MM.1S (cell line): ENCODE measurements around the gene DYRK4.

ENCODE experiments used
- EZH2 ChIP-seq: fragments of 300-600 bp; sonication (generic); optimal IDR thresholded peaks from 2 replicates; pipeline ENCODE3; 2017; ENCODE audit warnings: low read depth, mild to moderate bottlenecking, antibody characterized with exemption, low read length, mixed read lengths
- EZH2phosphoT487 ChIP-seq: fragments of 300-600 bp; sonication (generic); IDR thresholded peaks from 2 replicates; pipeline ENCODE4 v1.6.1; 2018; ENCODE audit warnings: antibody characterized with exemption, low read length
- TF ChIP-seq, protein P1 (sequence below): fragments of 300-600 bp; sonication (generic); IDR thresholded peaks from 2 replicates; pipeline ENCODE4 v1.5.1; 2016; ENCODE audit warnings: antibody characterized with exemption, low read length, mixed read lengths

DNA sequence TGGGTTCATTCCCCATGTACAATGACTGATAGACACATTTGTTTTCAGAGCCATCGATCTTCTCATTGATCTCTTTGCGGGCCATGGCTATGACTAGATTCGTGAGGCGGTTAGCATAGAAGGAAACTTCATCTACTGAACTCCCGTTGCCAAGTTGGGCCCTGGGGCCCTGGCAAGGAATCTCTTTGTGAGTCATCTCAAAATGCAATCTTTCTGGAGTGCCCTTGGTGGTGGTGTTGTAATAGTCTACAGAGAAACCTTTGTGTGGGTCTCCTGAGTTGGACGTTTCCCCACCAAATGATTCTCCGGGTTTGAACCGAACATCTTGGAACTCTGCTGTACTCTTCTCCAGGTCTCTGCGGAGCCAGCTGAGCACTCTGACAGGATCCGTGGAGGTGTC is 66.4 kb downstream of the DYRK4 start:
- TF ChIP-seq, protein P1, sequence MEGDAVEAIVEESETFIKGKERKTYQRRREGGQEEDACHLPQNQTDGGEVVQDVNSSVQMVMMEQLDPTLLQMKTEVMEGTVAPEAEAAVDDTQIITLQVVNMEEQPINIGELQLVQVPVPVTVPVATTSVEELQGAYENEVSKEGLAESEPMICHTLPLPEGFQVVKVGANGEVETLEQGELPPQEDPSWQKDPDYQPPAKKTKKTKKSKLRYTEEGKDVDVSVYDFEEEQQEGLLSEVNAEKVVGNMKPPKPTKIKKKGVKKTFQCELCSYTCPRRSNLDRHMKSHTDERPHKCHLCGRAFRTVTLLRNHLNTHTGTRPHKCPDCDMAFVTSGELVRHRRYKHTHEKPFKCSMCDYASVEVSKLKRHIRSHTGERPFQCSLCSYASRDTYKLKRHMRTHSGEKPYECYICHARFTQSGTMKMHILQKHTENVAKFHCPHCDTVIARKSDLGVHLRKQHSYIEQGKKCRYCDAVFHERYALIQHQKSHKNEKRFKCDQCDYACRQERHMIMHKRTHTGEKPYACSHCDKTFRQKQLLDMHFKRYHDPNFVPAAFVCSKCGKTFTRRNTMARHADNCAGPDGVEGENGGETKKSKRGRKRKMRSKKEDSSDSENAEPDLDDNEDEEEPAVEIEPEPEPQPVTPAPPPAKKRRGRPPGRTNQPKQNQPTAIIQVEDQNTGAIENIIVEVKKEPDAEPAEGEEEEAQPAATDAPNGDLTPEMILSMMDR, result no peak
- TF ChIP-seq EZH2, result no peak
- no peak for TF ChIP-seq EZH2phosphoT487
